Endodermal cell (in vitro differentiated cells): ENCODE data around the gene FCN2. TPM values are rescaled to one million over a fixed set of nuclear protein-coding genes. Genes with fewer than 3 reads are reported as not detected.

Experiments
- DNase-seq: peaks from one replicate; pipeline ENCODE4 v3.0.0-alpha.2; 2017
- H3K27ac ChIP-seq: 2 replicates; pipeline ENCODE4 v1.5.1; 2013; ENCODE audit warnings: mild to moderate bottlenecking, low read depth, low read length, moderate library complexity
- H3K27me3 ChIP-seq: 2 replicates; pipeline ENCODE4 v1.6.1; 2013; ENCODE audit warnings: mild to moderate bottlenecking, low read length, moderate library complexity; ENCODE audit not compliant: insufficient read depth, control insufficient read depth, poor library complexity, severe bottlenecking
- H3K36me3 ChIP-seq: 2 replicates; pipeline ENCODE4 v1.7.0; 2013; ENCODE audit warnings: mild to moderate bottlenecking, low read length, moderate library complexity; ENCODE audit not compliant: control insufficient read depth, insufficient read depth
- H3K4me1 ChIP-seq: one replicate; pipeline ENCODE4 v1.7.0; 2013; ENCODE audit warnings: low read length; ENCODE audit not compliant: control insufficient read depth, insufficient read depth
- H3K4me3 ChIP-seq: 2 replicates; pipeline ENCODE4 v1.5.1; 2013; ENCODE audit warnings: mild to moderate bottlenecking, low read length, moderate library complexity
- H3K9ac ChIP-seq: 2 replicates; pipeline ENCODE4 v1.6.1; 2013; ENCODE audit warnings: mild to moderate bottlenecking, low read length, moderate library complexity; ENCODE audit not compliant: poor library complexity, severe bottlenecking; ENCODE audit errors: extremely low read depth
- H3K9me3 ChIP-seq: 2 replicates; pipeline ENCODE4 v1.6.1; 2013; ENCODE audit warnings: mild to moderate bottlenecking, low read length, moderate library complexity; ENCODE audit not compliant: control insufficient read depth
- H3K27ac Mint-ChIP-seq: 2 replicates; pipeline ENCODE4 v1.8.0; 2020; ENCODE audit warnings: mixed read lengths
- H3K27me3 Mint-ChIP-seq: 2 replicates; pipeline ENCODE4 v1.8.0; 2021; ENCODE audit warnings: mild to moderate bottlenecking, mixed read lengths; ENCODE audit not compliant: insufficient read depth
- H3K36me3 Mint-ChIP-seq: 2 replicates; pipeline ENCODE4 v1.8.0; 2020; ENCODE audit warnings: low read depth, mixed read lengths
- H3K4me1 Mint-ChIP-seq: 2 replicates; pipeline ENCODE4 v1.8.0; 2020; ENCODE audit warnings: mixed read lengths
- H3K4me3 Mint-ChIP-seq: 2 replicates; pipeline ENCODE4 v1.8.0; 2020; ENCODE audit warnings: mild to moderate bottlenecking, moderate library complexity, mixed read lengths
- H3K9me3 Mint-ChIP-seq: 2 replicates; pipeline ENCODE4 v1.8.0; 2020; ENCODE audit warnings: mild to moderate bottlenecking, mixed read lengths
- whole genome bisulfite sequencing, 2 experiments: methylation state at CpG; one replicate each; pipeline versions ENCODE4 v1.1.5 to v1.1.7; 2013; ENCODE audit warnings: missing lambda C conversion rate in 2 of 2, mixed read lengths in 1 of 2; ENCODE audit not compliant: insufficient coverage in 1 of 2, insufficient read length in 1 of 2; 5-methylcytosine and 5-hydroxymethylcytosine counted together
- total RNA-seq, 2 donors: library from RNA; stranded (reverse); fragmentation: NEBNext Ultra II Directional in 1 of 2; extraction: Animal tissue kit (Norgen Biotek cat#: 25700) in 1 of 2; gene quantifications; 2 replicates in 1 of 2; 3 replicates in 1 of 2; pipeline ENCODE4 v1.2.1, GENCODE V29; 2021
- TF ChIP-seq, protein P1 (sequence below): fragments of 200-600 bp; sonication (generic); conservative IDR thresholded peaks from 2 replicates; pipeline ENCODE4 v1.5.0; 2021; ENCODE audit warnings: antibody characterized with exemption, mild to moderate bottlenecking

FCN2 gene
- total RNA-seq, 2 donors from 2014 or later = not detected

DNA sequence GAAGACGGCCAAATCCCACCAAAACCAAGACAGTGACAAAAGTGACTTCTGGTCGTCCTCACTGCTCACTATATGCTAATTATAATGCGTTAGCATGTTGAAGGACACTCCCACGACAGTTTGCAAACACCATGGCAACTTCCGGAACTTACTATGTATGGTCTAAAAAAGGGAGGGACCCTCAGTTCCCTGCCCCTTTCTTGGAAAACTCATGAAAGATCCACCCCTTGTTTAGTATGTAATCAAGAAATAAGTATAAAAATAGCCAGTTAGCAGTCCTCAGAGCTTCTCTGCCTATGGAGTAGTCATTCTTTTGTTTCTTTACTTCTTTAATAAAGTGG lies 9.5 kb downstream of the FCN2 start:
- no peak overlapping the region for H3K4me3 Mint-ChIP-seq
- Histone ChIP-seq H3K4me3 (no peak overlapping the region), H3K27me3 (no peaks in the 10 kb centered on the region), H3K9me3 (peaks cover 8% of the 10 kb centered on the region), H3K4me1 (no peaks in the 10 kb centered on the region), H3K9ac (no peak overlapping the region), H3K36me3 (no peaks in the 10 kb centered on the region), H3K27ac (no peak overlapping the region)
- 85 to 90% methylated on average over 5 of the region's 5 CpGs for WGBS, 2 experiments
- TF ChIP-seq, protein P1, sequence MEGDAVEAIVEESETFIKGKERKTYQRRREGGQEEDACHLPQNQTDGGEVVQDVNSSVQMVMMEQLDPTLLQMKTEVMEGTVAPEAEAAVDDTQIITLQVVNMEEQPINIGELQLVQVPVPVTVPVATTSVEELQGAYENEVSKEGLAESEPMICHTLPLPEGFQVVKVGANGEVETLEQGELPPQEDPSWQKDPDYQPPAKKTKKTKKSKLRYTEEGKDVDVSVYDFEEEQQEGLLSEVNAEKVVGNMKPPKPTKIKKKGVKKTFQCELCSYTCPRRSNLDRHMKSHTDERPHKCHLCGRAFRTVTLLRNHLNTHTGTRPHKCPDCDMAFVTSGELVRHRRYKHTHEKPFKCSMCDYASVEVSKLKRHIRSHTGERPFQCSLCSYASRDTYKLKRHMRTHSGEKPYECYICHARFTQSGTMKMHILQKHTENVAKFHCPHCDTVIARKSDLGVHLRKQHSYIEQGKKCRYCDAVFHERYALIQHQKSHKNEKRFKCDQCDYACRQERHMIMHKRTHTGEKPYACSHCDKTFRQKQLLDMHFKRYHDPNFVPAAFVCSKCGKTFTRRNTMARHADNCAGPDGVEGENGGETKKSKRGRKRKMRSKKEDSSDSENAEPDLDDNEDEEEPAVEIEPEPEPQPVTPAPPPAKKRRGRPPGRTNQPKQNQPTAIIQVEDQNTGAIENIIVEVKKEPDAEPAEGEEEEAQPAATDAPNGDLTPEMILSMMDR = no peak
- peaks cover 3% of the 10 kb centered on the region for H3K27me3 Mint-ChIP-seq
- H3K4me1 Mint-ChIP-seq = no peaks in the 10 kb centered on the region
- no peak for DNase-seq
- no peak overlapping the region for H3K27ac Mint-ChIP-seq
- H3K9me3 Mint-ChIP-seq = peaks cover 18% of the 10 kb centered on the region
- H3K36me3 Mint-ChIP-seq = no peaks in the 10 kb centered on the region

DNA sequence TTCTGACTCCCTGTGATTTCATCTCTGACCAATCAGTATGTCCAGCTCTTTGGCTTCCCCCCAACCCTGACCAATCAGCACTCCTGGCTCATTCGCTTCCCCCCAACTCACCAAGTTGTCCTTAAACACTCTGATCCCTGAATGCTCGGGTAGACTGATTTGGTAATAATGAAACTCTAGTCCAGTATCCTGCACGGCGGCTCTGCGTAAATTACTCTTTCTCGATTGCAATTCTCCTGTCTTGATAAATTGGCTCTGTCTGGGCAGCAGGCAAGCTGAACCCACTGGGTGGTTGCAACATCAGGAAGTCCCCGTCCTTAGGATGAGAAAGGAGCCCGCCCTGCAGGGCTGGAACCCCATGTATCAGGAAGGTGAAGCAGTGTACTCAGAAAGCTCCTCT lies 10.4 kb downstream of the FCN2 start:
- Mint-ChIP-seq H3K9me3 (peaks cover 22% of the 10 kb centered on the region), H3K4me1 (no peaks in the 10 kb centered on the region), H3K36me3 (no peaks in the 10 kb centered on the region), H3K4me3 (no peak overlapping the region), H3K27me3 (peaks cover 3% of the 10 kb centered on the region), H3K27ac (no peak overlapping the region)
- WGBS, 2 experiments = 90 to 98% methylated on average over 8 of the region's 8 CpGs
- Histone ChIP-seq H3K4me1 (no peaks in the 10 kb centered on the region), H3K9me3 (peaks cover 9% of the 10 kb centered on the region), H3K27me3 (no peaks in the 10 kb centered on the region), H3K9ac (no peak overlapping the region), H3K27ac (no peak overlapping the region), H3K36me3 (no peaks in the 10 kb centered on the region), H3K4me3 (no peak overlapping the region)
- TF ChIP-seq, protein P1 = no peak
- no peak for DNase-seq

DNA sequence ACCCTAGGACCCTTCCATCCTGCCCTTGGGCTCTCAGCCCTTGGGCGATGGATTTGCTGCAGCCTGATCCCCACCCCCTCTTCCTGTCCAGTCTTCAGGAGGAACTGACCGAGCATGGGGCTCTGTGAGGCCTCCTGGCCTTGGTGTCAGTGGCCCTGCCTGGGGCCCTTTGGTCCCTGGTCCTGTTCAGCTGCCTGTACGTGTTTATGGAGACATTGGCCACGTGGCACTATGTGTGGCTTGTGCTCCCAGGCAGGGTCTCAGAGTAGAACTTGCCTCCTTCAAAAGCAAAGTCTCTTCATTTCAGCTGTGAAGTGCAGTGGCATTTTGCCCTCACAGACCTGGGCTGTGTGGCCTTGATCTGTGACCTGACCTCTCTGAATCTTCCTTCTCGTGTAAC lies 11.1 kb downstream of the FCN2 start:
- no peaks in the 10 kb centered on the region for H3K36me3 Mint-ChIP-seq
- Histone ChIP-seq H3K9me3 (peaks cover 9% of the 10 kb centered on the region), H3K36me3 (no peaks in the 10 kb centered on the region), H3K27ac (no peak overlapping the region), H3K4me3 (no peak overlapping the region), H3K4me1 (no peaks in the 10 kb centered on the region), H3K9ac (no peak overlapping the region), H3K27me3 (no peaks in the 10 kb centered on the region)
- H3K27me3 Mint-ChIP-seq = peaks cover 3% of the 10 kb centered on the region
- no peaks in the 10 kb centered on the region for H3K4me1 Mint-ChIP-seq
- peaks cover 23% of the 10 kb centered on the region for H3K9me3 Mint-ChIP-seq
- no peak for DNase-seq
- TF ChIP-seq, protein P1 = no peak
- WGBS, 2 experiments = 88 to 96% methylated on average over 3 to 5 of the region's 5 CpGs
- H3K27ac Mint-ChIP-seq = no peak overlapping the region
- no peak overlapping the region for H3K4me3 Mint-ChIP-seq
